ENCODE data around the gene CACNA1C.

- TF ChIP-seq ATF3 (IDR thresholded peaks at IDR 0.05; ENCODE audit: borderline replicate concordance, extremely low read depth, low read depth, low read length) = no peak
- no peak for TF ChIP-seq EP300 (IDR thresholded peaks at IDR 0.05; ENCODE audit: borderline replicate concordance in 1 of 2, control insufficient read depth in 1 of 2, low read depth in 2 of 2, low read length in 2 of 2)
- TF ChIP-seq USF2 (IDR thresholded peaks at IDR 0.05; ENCODE audit: borderline replicate concordance, low read depth, low read length) = no peak
- no peak for TF ChIP-seq POLR2A (IDR thresholded peaks at IDR 0.05; ENCODE audit: low read depth, low read length)
- TF ChIP-seq CTCF (IDR thresholded peaks at IDR 0.05 in 2 of 3, conservative IDR thresholded peaks at IDR 0.05 in 1 of 3; ENCODE audit: control insufficient read depth in 2 of 3, extremely low read depth in 1 of 3, insufficient read depth in 1 of 3, low read depth in 3 of 3, low read length in 3 of 3) = no peak
- no peak for TF ChIP-seq HCFC1 (IDR thresholded peaks at IDR 0.05; ENCODE audit: low read length)
- TF ChIP-seq SREBF1 (IDR thresholded peaks at IDR 0.05; ENCODE audit: low read length) = no peak
- TF ChIP-seq CBX3 (IDR thresholded peaks at IDR 0.05; ENCODE audit: borderline replicate concordance, low read depth) = no peak
These were observed 256.9 kb downstream of the CACNA1C start for GRCh38 chr12:2309647-2310046.

Data from GM12878 (cell line).